Body of pancreas (tissue), 4 donors: ENCODE measurements around the gene SIRPB2. TPM values are rescaled to one million over a fixed set of nuclear protein-coding genes. Genes with fewer than 3 reads are reported as not detected.

Source experiments
- ATAC-seq: fragments of 150-250 bp; one replicate; pipeline ENCODE4 v1.9.1; 2016
- DNase-seq, 4 donors: peaks; one replicate each; pipeline ENCODE4 v3.0.0-alpha.2; 2019
- H3K27ac ChIP-seq, 4 donors: fragments of 200-600 bp; sonication (generic); 1 replicate in 3 of 4; 2 replicates in 1 of 4; pipeline versions ENCODE4 v1.5.1 to v1.6.1; 2016 to 2019; ENCODE audit warnings: mild to moderate bottlenecking in 1 of 4, mixed read lengths in 1 of 4, moderate library complexity in 1 of 4
- H3K27me3 ChIP-seq, 2 donors: fragments of 200-600 bp; sonication (generic); one replicate each; pipeline ENCODE4 v1.6.0; 2016; ENCODE audit warnings: mild to moderate bottlenecking in 1 of 2
- H3K36me3 ChIP-seq, 2 donors: fragments of 200-600 bp; sonication (generic); replicated peaks in 1 of 2; 2 replicates each; pipeline ENCODE4 v1.5.1; 2016; ENCODE audit warnings: low read depth in 2 of 2; ENCODE audit not compliant: insufficient read depth in 1 of 2
- H3K4me1 ChIP-seq: fragments of 200-600 bp; sonication (generic); one replicate; pipeline ENCODE4 v1.6.0; 2016
- H3K4me3 ChIP-seq, 2 donors: fragments of 200-600 bp; sonication (generic); 1 replicate in 1 of 2; 2 replicates in 1 of 2; pipeline ENCODE4 v1.5.1; 2016 to 2019
- H3K9me3 ChIP-seq, 3 donors: fragments of 200-600 bp; sonication (generic); 1 replicate in 2 of 3; 2 replicates in 1 of 3; pipeline ENCODE4 v1.5.1; 2016
- CTCF ChIP-seq, 7 experiments: fragments of 450-650 bp in 4 of 7; fragments of 200-600 bp in 3 of 7; sonication (generic) in 3 of 7; IDR thresholded peaks; one replicate each; pipeline ENCODE4 v1.5.1; 2016 to 2019; ENCODE audit warnings: antibody characterized with exemption in 7 of 7
- POLR2A ChIP-seq, 3 donors: fragments of 450-650 bp; IDR thresholded peaks; one replicate each; pipeline ENCODE4 v1.6.1; 2016; ENCODE audit warnings: antibody characterized with exemption in 3 of 3, mild to moderate bottlenecking in 2 of 3
- WGBS, 2 donors: methylation state at CpG; one replicate each; pipeline ENCODE4 v1.1.5; 2017; 5-methylcytosine and 5-hydroxymethylcytosine counted together
- intact Hi-C: fragments of 100-400 bp; cut with DNase I; formaldehyde crosslinking; loops from one replicate; pipeline ENCODE4 v1.15.1; 2023
- total RNA-seq, 2 donors: library from RNA; depleted of rRNA; stranded (reverse); fragments of >200 nt; gene quantifications; one replicate each; pipeline ENCODE4 v1.1.0, GENCODE V29; 2016

SIRPB2 gene
- total RNA-seq, 2 donors from 2014 or later: 0.33 to 2.3 TPM

GRCh38 chr20:1536893-1537730, 45.9 kb upstream of the SIRPB2 start:
- H3K27me3 ChIP-seq: no peaks in the 10 kb centered on the region
- DNase-seq: peak in 1 of 4 donors; percentile 2
- H3K4me3 ChIP-seq: no peak overlapping the region
- no peaks in the 10 kb centered on the region for H3K36me3 ChIP-seq
- no peaks in the 10 kb centered on the region for H3K4me1 ChIP-seq
- H3K9me3 ChIP-seq: no peaks in the 10 kb centered on the region
- TF ChIP-seq POLR2A (IDR thresholded peaks at IDR 0.05): no peak
- no peak for TF ChIP-seq CTCF (IDR thresholded peaks at IDR 0.05)
- peak overlapping the region in 2 of 4 donors; percentile 39 to 75 for H3K27ac ChIP-seq
- 49 to 59% methylated on average over 11 of the region's 11 CpGs for WGBS, 2 donors
- intact Hi-C loops: no loop called here
- ATAC-seq: no peak

- intact Hi-C loops: no loop called here
- WGBS, 2 donors: 67 to 71% methylated on average over 5 of the region's 5 CpGs
- ATAC-seq: no peak
- Histone ChIP-seq H3K4me3 (no peak overlapping the region), H3K4me1 (no peaks in the 10 kb centered on the region), H3K36me3 (no peaks in the 10 kb centered on the region), H3K27me3 (peaks cover 0 to 5% of the 10 kb centered on the region in 2 donors), H3K9me3 (no peaks in the 10 kb centered on the region), H3K27ac (no peak overlapping the region)
- TF ChIP-seq CTCF (IDR thresholded peaks at IDR 0.05): no peak
- TF ChIP-seq POLR2A (IDR thresholded peaks at IDR 0.05): no peak
- DNase-seq: peak in 1 of 4 donors; percentile 54
Measured at GRCh38 chr20:1535420-1536175, 44.4 kb upstream of the SIRPB2 start.

- DNase-seq: no peak
- no peaks in the 10 kb centered on the region for H3K4me1 ChIP-seq
- no peak for TF ChIP-seq POLR2A (IDR thresholded peaks at IDR 0.05)
- TF ChIP-seq CTCF (IDR thresholded peaks at IDR 0.05): no peak
- H3K36me3 ChIP-seq: no peaks in the 10 kb centered on the region
- H3K27ac ChIP-seq: no peak overlapping the region
- peaks cover 0 to 5% of the 10 kb centered on the region in 2 donors for H3K27me3 ChIP-seq
- H3K4me3 ChIP-seq: no peak overlapping the region
- intact Hi-C loops: no loop called here
- 41 to 45% methylated on average over 5 of the region's 5 CpGs for WGBS, 2 donors
- H3K9me3 ChIP-seq: no peaks in the 10 kb centered on the region
- no peak for ATAC-seq
Measured at GRCh38 chr20:1534526-1534925, 43.3 kb upstream of the SIRPB2 start.

GRCh38 chr20:1533059-1533458, 41.8 kb upstream of the SIRPB2 start:
- ATAC-seq: no peak
- intact Hi-C loops: no loop called here
- WGBS, 2 donors: 68 to 77% methylated on average over 4 of the region's 4 CpGs
- no peak for DNase-seq
- no peaks in the 10 kb centered on the region for H3K9me3 ChIP-seq
- no peaks in the 10 kb centered on the region for H3K36me3 ChIP-seq
- H3K4me3 ChIP-seq: no peak overlapping the region
- peaks cover 0 to 5% of the 10 kb centered on the region in 2 donors for H3K27me3 ChIP-seq
- H3K27ac ChIP-seq: no peak overlapping the region
- no peak for TF ChIP-seq POLR2A (IDR thresholded peaks at IDR 0.05)
- no peak for TF ChIP-seq CTCF (IDR thresholded peaks at IDR 0.05)
- no peaks in the 10 kb centered on the region for H3K4me1 ChIP-seq
